Measurements from ENCODE around the gene WDR33.

DNA sequence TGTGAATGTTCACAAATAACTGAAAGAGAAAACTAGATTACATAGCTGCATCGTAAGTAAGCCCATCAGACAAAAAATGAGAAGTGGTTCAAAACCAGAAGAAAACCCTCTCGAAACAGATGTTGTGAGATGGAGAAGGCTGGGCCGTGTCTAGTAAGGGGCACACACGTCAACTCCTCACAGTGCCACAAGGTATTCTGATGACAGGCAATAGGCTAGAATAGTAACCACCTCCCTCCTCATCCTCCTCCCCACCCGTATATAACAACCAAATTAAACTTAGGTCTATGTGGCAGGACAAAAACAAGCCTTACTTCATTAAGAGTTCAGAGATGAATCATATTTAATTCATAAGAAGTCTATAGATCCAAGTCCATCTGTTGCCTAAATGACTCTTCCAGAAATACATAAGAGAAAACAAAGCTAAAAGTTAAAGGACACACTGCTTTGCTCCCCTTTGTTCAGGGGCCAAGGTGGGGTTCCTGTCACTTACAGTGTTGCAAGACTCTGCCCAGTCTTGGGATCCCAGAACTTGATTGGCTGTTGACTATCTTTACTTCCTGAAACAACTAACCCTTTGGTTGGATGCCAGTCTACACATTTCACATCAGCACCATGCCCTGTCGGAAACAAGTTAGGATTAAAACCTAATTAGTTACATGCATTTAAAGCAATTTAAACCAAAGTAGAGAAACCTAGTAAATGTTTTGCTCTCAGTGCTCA, 84.7 kb downstream of the WDR33 start:
- TF ChIP-seq, protein P1, sequence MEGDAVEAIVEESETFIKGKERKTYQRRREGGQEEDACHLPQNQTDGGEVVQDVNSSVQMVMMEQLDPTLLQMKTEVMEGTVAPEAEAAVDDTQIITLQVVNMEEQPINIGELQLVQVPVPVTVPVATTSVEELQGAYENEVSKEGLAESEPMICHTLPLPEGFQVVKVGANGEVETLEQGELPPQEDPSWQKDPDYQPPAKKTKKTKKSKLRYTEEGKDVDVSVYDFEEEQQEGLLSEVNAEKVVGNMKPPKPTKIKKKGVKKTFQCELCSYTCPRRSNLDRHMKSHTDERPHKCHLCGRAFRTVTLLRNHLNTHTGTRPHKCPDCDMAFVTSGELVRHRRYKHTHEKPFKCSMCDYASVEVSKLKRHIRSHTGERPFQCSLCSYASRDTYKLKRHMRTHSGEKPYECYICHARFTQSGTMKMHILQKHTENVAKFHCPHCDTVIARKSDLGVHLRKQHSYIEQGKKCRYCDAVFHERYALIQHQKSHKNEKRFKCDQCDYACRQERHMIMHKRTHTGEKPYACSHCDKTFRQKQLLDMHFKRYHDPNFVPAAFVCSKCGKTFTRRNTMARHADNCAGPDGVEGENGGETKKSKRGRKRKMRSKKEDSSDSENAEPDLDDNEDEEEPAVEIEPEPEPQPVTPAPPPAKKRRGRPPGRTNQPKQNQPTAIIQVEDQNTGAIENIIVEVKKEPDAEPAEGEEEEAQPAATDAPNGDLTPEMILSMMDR (IDR thresholded peaks at IDR 0.05) = no peak
- TF ChIP-seq POLR2A (IDR thresholded peaks at IDR 0.05) (no peak), EP300 (IDR thresholded peaks at IDR 0.05) (no peak)

Measured in tibial nerve (tissue), 4 donors.